Measurements from ENCODE around the gene POLN.
"Not testable (repeated sequence)": the region's sequence is repeated elsewhere in the genome, so short reads cannot be mapped to it uniquely, and the experiment has no call there.

Gene POLN

DNA sequence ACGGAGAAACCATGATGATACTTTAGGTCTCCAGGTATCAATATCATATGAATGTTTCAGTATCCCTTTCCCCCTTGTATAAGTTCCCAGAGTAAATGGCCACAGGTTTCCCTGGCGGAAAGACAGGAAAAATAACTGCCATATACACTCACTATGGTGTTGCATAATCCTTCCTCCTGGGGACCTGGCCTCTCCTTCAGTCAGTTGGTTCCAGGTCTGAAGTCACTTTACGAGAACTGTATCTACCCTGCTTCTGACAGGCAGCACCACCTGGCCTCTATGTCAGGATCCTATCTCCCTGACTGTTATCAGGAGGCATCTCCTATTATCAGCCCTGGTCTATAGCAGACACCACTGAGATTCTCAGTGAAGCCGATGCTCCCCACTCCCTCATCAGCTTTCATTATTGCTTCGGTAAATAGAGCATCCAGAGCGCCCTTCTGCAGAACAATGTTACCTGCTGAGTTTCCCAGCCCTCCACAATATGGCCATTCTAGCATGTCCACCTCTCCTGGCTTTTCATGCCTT lies 22.6 kb downstream of the POLN start:
- DNase-seq (ENCODE audit: low read depth): no peak

- DNase-seq (ENCODE audit: low read depth): no peak
Observed at GRCh38 chr4:2218436-2218835, 23.5 kb downstream of the POLN start.

DNA sequence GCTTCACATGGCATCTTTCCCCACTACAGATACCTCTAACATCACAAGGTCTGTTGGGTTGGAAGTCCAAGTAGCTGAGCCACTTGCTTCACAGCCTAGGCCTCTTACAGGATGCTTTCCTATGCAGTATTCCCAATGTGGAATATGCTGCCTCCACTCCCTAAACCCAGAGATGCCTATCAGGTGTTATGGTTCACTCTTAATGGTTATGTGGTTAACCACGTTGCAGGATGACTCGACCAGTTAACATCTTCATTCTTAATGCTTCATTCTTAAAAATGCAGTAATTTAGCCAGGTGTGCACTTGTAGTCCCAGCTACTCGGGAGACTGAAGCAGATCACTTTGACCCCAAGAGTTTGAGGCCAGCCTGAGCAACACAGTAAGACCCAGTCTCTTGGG lies 24.2 kb downstream of the POLN start:
- no peak for DNase-seq (ENCODE audit: low read depth)

DNA sequence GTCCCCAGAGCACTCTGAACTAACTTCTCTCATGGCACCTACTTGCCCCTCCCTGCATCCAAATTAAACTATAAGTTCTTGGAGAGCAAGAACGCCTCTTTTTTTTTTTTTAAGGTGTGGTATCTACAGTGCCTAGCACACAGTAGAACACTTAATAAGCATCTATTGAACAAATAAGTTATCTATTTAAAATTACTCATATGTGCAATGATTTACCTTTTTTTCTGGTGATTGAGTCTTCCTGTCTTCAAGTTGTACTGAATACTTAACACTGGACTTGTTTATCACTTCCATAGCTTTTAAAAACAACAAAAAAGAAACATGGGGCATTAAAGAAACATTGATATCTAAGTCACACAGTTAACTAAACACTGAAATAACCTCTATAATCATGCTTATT lies 29.1 kb downstream of the POLN start:
- no peak for DNase-seq (ENCODE audit: low read depth)

- not testable (repeated sequence) for DNase-seq (ENCODE audit: low read depth)
Observed at GRCh38 chr4:2202789-2203188, 39.1 kb downstream of the POLN start.

GRCh38 chr4:2194496-2194895 lies 47.4 kb downstream of the POLN start:
- DNase-seq (ENCODE audit: low read depth): no peak

- no peak for DNase-seq (ENCODE audit: low read depth)
Observed at GRCh38 chr4:2193326-2193725, 48.6 kb downstream of the POLN start.

- DNase-seq (ENCODE audit: low read depth): no peak
Observed at GRCh38 chr4:2186865-2187172, 55.1 kb downstream of the POLN start.

GRCh38 chr4:2186133-2186864 lies 55.6 kb downstream of the POLN start:
- DNase-seq (ENCODE audit: low read depth): no peak

- no peak for DNase-seq (ENCODE audit: low read depth)
Observed at GRCh38 chr4:2183394-2183793, 58.5 kb downstream of the POLN start.

- DNase-seq (ENCODE audit: low read depth): no peak
Observed at GRCh38 chr4:2182994-2183393, 58.9 kb downstream of the POLN start.

GRCh38 chr4:2180410-2180809 lies 61.5 kb downstream of the POLN start:
- no peak for DNase-seq (ENCODE audit: low read depth)

DNA sequence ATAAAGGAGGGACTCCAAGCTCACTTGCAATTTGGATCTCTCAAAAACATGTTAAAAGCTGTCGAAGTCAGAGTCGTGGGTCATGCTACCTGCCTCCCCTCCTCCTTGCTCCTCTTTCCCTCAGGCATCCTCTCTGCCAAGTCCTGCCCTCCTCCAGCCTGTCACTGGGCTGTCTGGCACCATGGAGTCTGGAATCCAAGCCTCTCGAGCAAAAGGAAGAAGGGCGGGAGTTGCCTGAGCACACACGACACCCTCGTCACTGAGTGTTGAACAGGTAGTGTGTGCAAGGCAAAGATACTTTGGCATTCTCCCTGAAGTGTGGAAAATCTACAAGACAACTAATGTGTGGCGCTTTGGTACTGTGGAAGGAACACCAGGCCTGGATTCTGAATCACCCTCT lies 62.2 kb downstream of the POLN start:
- no peak for DNase-seq (ENCODE audit: low read depth)

GRCh38 chr4:2178986-2179385 lies 62.9 kb downstream of the POLN start:
- DNase-seq (ENCODE audit: low read depth): no peak

DNA sequence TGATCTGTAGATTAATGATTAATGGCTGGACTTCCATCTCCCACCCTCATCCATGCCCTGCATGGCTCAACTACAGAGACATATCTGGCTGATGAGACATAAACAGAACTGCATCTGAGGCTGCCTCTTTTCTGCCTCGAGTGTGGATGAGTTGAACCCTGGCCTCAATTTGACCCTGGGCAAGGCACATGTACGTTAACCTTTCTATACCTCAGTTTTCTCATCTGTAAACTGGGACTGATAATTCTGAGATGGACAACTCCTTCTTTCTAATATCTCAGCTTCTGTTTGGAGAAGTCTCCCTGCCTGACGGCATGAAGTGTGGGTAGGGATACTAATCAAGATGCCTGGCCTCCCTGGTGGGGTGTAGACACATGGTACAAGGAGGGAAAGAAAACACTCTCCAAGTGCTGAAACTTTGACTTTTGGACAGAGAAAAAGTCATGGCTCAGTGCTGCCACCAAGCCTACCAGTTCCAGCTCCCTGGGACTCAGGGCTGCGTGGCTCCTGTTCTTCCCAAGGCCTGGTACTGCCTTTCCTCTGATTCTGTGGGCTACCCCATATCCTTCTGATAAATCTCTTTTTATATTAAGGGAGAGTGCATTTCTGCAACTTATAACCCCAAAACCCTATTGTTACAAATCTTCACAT lies 64.4 kb downstream of the POLN start:
- DNase-seq (ENCODE audit: low read depth): no peak

DNA sequence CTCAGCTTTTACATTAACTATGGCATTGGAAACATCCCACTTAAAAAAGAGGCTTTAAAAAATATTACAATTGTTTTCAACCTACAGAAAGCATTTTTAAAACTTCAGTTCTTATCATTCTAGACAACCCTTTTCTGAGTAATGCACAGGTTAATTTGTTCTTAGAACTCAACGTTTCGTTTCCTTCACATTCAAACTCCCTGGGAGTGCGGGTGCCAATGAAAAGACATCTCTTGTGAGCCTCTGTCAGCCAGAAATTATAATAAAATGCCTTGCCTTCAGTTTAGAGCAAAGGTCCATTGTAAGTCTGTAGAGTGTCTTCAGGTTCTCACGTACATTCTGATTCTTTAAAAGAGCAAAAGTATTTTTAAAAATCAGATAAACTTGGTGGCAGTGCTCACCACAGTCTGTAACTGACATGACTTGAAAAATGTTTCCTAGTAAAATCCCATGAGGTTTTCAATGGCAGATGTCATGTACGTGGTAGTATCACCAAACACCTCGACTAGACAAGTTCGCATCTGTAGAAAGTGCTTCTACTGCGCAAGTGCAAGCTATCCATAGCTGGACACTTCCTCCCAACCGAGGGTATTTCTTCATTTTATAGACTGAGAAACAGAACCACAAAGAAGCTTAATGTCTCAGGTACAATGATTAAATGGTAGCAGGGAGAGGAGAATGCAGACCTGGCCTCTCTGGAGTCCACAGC lies 65.8 kb downstream of the POLN start:
- no peak for DNase-seq (ENCODE audit: low read depth)

DNA sequence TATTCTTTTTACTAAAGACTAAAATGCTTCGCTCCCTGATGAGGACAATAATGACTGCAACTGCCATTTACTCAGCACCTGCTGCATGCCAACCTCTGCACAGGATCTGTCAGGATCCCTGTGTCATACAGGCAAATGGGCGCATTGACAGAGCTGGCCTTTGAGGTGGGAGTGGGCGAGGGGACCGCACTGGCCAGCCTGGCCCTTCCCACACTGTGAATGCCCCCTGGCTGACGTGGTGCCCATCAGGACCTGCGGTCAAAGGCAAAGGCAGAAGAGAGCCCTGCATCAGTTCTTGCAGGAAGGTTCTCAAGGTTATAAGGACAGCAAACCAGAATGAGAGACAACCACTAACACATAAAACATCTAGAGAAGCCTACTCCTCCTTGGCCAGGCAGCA lies 67.9 kb downstream of the POLN start:
- no peak for DNase-seq (ENCODE audit: low read depth)

DNA sequence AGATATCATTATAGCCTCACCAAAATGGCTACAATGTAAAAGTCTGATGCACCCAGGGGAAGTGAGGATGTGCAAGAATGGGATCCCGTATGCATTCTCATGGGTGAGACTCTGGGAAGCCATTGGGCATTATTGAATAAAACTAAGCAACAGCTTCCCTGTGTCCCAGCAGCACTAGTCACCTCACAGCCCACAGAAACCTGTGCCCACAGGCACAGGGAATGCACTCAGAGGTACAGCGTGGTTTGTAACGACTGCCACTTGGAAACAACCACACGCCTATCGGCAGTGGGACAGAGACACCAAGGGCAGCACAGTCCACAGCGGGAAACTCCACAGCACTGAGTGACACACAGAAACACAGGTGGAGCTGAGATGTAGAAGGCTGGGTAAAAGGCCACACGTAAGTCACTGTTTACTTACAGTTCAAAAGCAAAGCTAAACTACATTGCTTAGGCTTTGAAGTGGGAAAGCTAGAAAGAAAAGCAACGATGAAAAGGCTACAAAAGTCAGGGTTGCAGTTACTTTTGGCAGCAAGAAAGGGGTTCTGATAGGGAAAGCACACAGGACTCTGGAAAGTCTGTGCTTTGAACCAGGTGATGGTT lies 69.2 kb downstream of the POLN start:
- no peak for DNase-seq (ENCODE audit: low read depth)

DNA sequence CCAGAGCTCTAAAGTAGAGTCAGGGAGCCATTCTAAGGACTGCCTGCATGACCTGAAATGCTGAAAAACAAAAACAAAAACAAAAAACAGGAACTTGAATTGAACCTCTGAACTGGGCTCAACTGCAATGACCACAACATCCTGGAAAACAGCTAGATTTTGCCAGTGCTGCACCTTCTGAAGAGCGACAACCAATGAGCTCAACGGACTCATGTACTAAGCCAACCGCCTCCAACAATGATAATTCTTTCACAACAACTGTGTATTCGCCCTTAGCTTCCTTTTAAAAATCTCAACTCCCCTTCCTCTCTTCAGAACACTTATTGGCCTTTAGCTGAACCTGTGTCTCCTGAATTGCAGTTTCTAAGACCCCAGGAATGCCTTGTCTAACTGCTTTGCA lies 69.8 kb downstream of the POLN start:
- no peak for DNase-seq (ENCODE audit: low read depth)

DNA sequence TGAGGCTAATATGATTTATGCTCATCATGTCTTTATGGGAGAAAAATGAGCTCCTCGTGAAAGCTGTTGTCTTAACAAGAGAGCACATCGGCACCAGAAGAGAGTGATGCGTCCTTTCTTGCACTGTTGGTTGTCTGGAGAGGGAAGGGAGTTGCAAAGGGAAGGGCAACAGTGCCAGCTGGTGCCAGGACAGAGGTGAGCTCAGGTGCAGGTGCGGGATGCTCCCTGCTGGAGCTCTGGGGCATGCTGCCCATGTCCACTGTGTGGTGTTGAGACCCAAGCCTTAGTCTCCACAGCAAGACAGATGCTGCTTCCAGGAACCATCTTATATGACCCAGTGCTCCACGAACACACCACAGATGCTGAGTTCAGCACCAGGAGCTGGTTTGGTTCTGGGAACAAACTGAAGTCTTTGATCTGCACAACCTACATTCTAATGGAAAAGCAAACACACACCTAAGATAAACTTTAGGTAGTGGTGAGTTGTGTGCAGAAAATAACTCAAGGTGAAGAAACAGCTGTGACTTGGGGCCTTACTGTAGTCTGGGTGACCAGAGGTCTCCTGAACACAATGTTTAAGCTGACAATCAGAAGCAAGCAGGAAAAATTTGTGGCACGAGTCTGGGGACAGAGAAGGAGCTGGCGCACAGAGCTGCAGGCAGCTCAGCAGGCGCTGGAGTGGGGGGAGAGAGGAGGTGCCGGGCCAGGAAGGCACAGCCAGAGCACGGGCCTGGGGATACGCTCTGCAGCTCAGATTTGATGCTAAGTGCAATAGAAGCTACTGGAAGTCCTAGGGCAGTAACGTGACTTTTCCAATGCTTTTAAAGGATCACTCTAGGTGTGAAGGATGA lies 73.2 kb downstream of the POLN start:
- no peak for DNase-seq (ENCODE audit: low read depth)

DNA sequence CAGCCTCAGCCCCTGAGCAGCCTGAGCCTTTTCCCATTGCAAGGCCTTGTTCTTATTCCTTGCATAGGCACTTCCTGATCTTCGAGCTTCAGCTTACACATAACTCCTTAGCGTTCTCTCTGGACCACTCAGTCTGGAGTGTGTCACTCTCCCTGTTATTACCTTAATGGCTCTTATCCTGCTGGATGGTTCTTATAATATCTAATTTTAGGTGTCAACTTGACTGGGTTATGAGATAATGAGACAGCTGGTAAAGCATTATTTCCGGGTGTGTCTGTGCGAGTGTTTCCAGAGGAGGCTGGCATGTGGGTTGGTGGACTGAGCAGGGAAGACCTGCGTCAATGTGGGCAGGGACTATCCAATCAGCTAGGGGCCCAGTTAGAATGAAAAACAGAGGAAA lies 75.7 kb downstream of the POLN start:
- DNase-seq (ENCODE audit: low read depth): no peak

DNA sequence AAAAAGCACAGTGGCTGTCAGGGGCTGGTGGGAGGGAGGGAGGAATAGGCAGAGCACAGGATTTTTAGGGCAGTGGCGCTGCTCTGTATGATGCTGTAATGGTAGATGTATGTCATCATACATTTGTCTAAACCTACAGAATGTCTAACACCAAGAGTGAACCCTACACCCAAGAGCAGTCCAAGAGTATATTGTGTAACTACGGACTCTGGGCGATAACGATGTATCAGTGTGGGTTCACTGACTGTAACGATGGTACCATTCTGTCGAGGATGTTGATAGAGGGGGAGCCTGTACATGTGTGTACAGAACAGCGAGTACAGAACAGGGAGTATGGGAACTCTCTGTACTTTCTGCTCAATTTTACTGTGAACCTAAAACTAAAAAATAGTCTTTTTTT lies 76.5 kb downstream of the POLN start:
- DNase-seq (ENCODE audit: low read depth): no peak
